GM23338 (cell line): ENCODE measurements around the gene PCSK2. TPM values are rescaled to one million over a fixed set of nuclear protein-coding genes. Genes with fewer than 3 reads are reported as not detected.

ENCODE experiments used
- ATAC-seq: fragments of 200-7000 bp; cut with Tn5 transposase; 3 replicates; pipeline ENCODE4 v1.9.1; 2020
- DNase-seq: peaks from one replicate; pipeline ENCODE4 v3.0.0-alpha.2; 2015; ENCODE audit warnings: low spot score
- H2AFZ ChIP-seq: fragments of 200-600 bp; sonication (generic); 2 replicates; pipeline ENCODE4 v1.8.0; 2016; ENCODE audit warnings: antibody characterized with exemption, mild to moderate bottlenecking, moderate library complexity
- H3F3A ChIP-seq: fragments of 200-600 bp; sonication (generic); replicated peaks from 2 replicates; pipeline ENCODE4 v1.8.0; 2017; ENCODE audit warnings: antibody characterized with exemption, mixed run types, low read depth
- H3K27ac ChIP-seq: fragments of 200-600 bp; sonication (generic); 2 replicates; pipeline ENCODE4 v1.6.1; 2016; ENCODE audit warnings: low read depth
- H3K27me3 ChIP-seq: fragments of 200-600 bp; sonication (generic); 2 replicates; pipeline ENCODE4 v1.8.0; 2016; ENCODE audit warnings: mild to moderate bottlenecking, mixed run types, moderate library complexity; ENCODE audit not compliant: insufficient read depth
- H3K36me3 ChIP-seq: fragments of 200-600 bp; sonication (generic); 2 replicates; pipeline ENCODE4 v1.8.0; 2016; ENCODE audit warnings: mild to moderate bottlenecking; ENCODE audit not compliant: insufficient read depth
- H3K4me1 ChIP-seq: fragments of 200-600 bp; sonication (generic); 2 replicates; pipeline ENCODE4 v1.8.0; 2016; ENCODE audit warnings: mild to moderate bottlenecking, moderate library complexity; ENCODE audit not compliant: insufficient read depth
- H3K4me2 ChIP-seq: fragments of 200-600 bp; sonication (generic); 2 replicates; pipeline ENCODE4 v1.7.1; 2017; ENCODE audit warnings: mixed run types
- H3K4me3 ChIP-seq: fragments of 200-600 bp; sonication (generic); 2 replicates; pipeline ENCODE4 v1.6.1; 2016; ENCODE audit warnings: mixed run types
- H3K79me2 ChIP-seq: fragments of 200-600 bp; sonication (generic); replicated peaks from 2 replicates; pipeline ENCODE4 v1.8.0; 2017; ENCODE audit warnings: mild to moderate bottlenecking; ENCODE audit not compliant: insufficient read depth
- H3K9me2 ChIP-seq: fragments of 200-600 bp; sonication (generic); 2 replicates; pipeline ENCODE4 v1.8.0; 2017; ENCODE audit not compliant: insufficient read depth
- H4K20me1 ChIP-seq: fragments of 200-600 bp; sonication (generic); replicated peaks from 2 replicates; pipeline ENCODE4 v1.8.0; 2017; ENCODE audit warnings: mild to moderate bottlenecking; ENCODE audit not compliant: insufficient read depth
- H3K27ac Mint-ChIP-seq: 2 replicates; pipeline ENCODE4 v1.8.0; 2020; ENCODE audit warnings: inconsistent platforms, mild to moderate bottlenecking, moderate library complexity, mixed read lengths
- H3K27me3 Mint-ChIP-seq: 3 replicates; pipeline ENCODE4 v1.8.0; 2022; ENCODE audit warnings: low read depth, mild to moderate bottlenecking, moderate library complexity, mixed read lengths, inconsistent platforms; ENCODE audit not compliant: insufficient read depth, poor library complexity
- H3K36me3 Mint-ChIP-seq: 3 replicates; pipeline ENCODE4 v1.8.0; 2021; ENCODE audit warnings: low read depth, mild to moderate bottlenecking, inconsistent platforms, moderate library complexity, mixed read lengths
- H3K4me1 Mint-ChIP-seq: 3 replicates; pipeline ENCODE4 v1.8.0; 2020; ENCODE audit warnings: mild to moderate bottlenecking, inconsistent platforms, mixed read lengths
- H3K4me3 Mint-ChIP-seq: 3 replicates; pipeline ENCODE4 v1.8.0; 2021; ENCODE audit warnings: moderate library complexity, mild to moderate bottlenecking, inconsistent platforms, mixed read lengths
- H3K9me3 Mint-ChIP-seq: 3 replicates; pipeline ENCODE4 v1.8.0; 2020; ENCODE audit warnings: moderate library complexity, mild to moderate bottlenecking, inconsistent platforms, mixed read lengths
- EZH2 ChIP-seq: fragments of 200-600 bp; sonication (generic); IDR thresholded peaks from one replicate; pipeline ENCODE4 v1.8.0; 2017; ENCODE audit warnings: antibody characterized with exemption, mild to moderate bottlenecking, low read depth; ENCODE audit not compliant: unreplicated experiment
- EZH2phosphoT487 ChIP-seq: fragments of 200-600 bp; sonication (generic); IDR thresholded peaks from one replicate; pipeline ENCODE4 v1.8.1; 2018; ENCODE audit warnings: antibody characterized with exemption; ENCODE audit not compliant: unreplicated experiment
- JUNB ChIP-seq: IDR thresholded peaks from one replicate; pipeline ENCODE4 v1.6.1; 2016; ENCODE audit warnings: antibody characterized with exemption; ENCODE audit not compliant: unreplicated experiment
- POLR2AphosphoS5 ChIP-seq: IDR thresholded peaks from 2 replicates; pipeline ENCODE4 v1.6.1; 2016; ENCODE audit warnings: antibody characterized with exemption, low read depth
- STAT1 ChIP-seq: IDR thresholded peaks from one replicate; pipeline ENCODE4 v1.6.1; 2016; ENCODE audit warnings: antibody characterized with exemption; ENCODE audit not compliant: unreplicated experiment
- ZNF114 ChIP-seq: fragments of 250-450 bp; sonication (Bioruptor Pico); IDR thresholded peaks from 2 replicates; pipeline ENCODE4 v1.5.0; 2020; ENCODE audit warnings: mild to moderate bottlenecking, moderate library complexity
- ZNF331 ChIP-seq: fragments of 250-450 bp; sonication (Bioruptor Pico); IDR thresholded peaks from 2 replicates; pipeline ENCODE4 v1.5.0; 2020; ENCODE audit warnings: low read depth, mild to moderate bottlenecking, moderate library complexity
- polyA plus RNA-seq: library from polyadenylated mRNA; unstranded; fragments of >200 nt; fragmentation: Nextera tagmentation; extraction: Ambion mirVana; gene quantifications from 2 replicates; pipeline ENCODE4 v1.2.1, GENCODE V29; 2016
- total RNA-seq: library from RNA; depleted of rRNA; stranded (reverse); fragments of >200 nt; shearing (Covaris generic); gene quantifications from 2 replicates; pipeline ENCODE4 v1.2.3, GENCODE V29; 2014
- TF ChIP-seq, protein P1 (sequence below): fragments of 250-450 bp; sonication (Bioruptor Pico); IDR thresholded peaks from 2 replicates; pipeline ENCODE4 v1.5.0; 2020; ENCODE audit warnings: mild to moderate bottlenecking, moderate library complexity
- TF ChIP-seq, protein P2 (sequence below), 2 experiments: fragments of 200-600 bp in 1 of 2; sonication (generic) in 1 of 2; conservative IDR thresholded peaks; 2 replicates each; pipeline versions ENCODE4 v1.5.1 to v1.6.1; 2016 to 2017; ENCODE audit warnings: antibody characterized with exemption in 2 of 2, low read depth in 2 of 2, mild to moderate bottlenecking in 2 of 2, moderate library complexity in 1 of 2
- TF ChIP-seq, protein P3 (sequence below): IDR thresholded peaks from one replicate; pipeline ENCODE4 v1.6.1; 2018; ENCODE audit warnings: antibody characterized with exemption; ENCODE audit not compliant: unreplicated experiment

The PCSK2 gene
- total and polyA plus RNA-seq, 2 experiments from 2014 or later, result 0.37 to 1.1 TPM

DNA sequence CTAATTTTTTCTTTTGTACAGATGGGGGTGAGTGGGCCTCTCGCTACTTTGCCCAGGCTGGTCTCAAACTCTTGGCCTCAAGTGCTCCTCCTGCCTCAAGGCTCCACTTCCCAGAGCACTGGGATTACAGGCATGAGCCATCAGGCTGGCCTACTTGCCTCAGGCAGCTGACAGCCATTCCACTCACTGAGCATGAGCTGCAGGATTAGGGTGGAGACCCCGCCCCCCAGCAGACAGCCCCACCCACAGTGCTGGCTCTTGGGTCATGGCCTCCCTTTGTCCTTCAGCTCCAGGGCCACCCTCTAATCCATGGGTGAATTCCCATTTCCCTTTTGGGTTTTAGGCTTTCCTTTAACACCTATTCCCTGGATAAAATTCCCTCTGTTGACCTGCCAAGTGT lies 222.2 kb downstream of the PCSK2 start:
- H3K27me3 Mint-ChIP-seq, result no peaks in the 10 kb centered on the region
- H4K20me1 ChIP-seq, result no peaks in the 10 kb centered on the region
- no peak overlapping the region for H3K4me3 Mint-ChIP-seq
- H3K27ac ChIP-seq, result no peak overlapping the region
- DNase-seq, result no peak
- H3K79me2 ChIP-seq, result no peaks in the 10 kb centered on the region
- no peaks in the 10 kb centered on the region for H3K36me3 Mint-ChIP-seq
- no peaks in the 10 kb centered on the region for H3K36me3 ChIP-seq
- H3K4me3 ChIP-seq, result no peak overlapping the region
- no peaks in the 10 kb centered on the region for H3K9me2 ChIP-seq
- no peak overlapping the region for H3K27ac Mint-ChIP-seq
- H2AFZ ChIP-seq, result no peak overlapping the region
- no peaks in the 10 kb centered on the region for H3K9me3 Mint-ChIP-seq
- no peaks in the 10 kb centered on the region for H3K27me3 ChIP-seq
- H3K4me1 ChIP-seq, result no peaks in the 10 kb centered on the region
- no peak overlapping the region for H3K4me2 ChIP-seq
- no peaks in the 10 kb centered on the region for H3F3A ChIP-seq
- ATAC-seq, result peak; percentile 53; the same call in 2 of the 3 replicates
- H3K4me1 Mint-ChIP-seq, result no peaks in the 10 kb centered on the region
- no peak for TF ChIP-seq STAT1
- no peak for TF ChIP-seq ZNF114 (CRISPR knock-in tag)
- TF ChIP-seq JUNB, result no peak
- TF ChIP-seq, protein P1, sequence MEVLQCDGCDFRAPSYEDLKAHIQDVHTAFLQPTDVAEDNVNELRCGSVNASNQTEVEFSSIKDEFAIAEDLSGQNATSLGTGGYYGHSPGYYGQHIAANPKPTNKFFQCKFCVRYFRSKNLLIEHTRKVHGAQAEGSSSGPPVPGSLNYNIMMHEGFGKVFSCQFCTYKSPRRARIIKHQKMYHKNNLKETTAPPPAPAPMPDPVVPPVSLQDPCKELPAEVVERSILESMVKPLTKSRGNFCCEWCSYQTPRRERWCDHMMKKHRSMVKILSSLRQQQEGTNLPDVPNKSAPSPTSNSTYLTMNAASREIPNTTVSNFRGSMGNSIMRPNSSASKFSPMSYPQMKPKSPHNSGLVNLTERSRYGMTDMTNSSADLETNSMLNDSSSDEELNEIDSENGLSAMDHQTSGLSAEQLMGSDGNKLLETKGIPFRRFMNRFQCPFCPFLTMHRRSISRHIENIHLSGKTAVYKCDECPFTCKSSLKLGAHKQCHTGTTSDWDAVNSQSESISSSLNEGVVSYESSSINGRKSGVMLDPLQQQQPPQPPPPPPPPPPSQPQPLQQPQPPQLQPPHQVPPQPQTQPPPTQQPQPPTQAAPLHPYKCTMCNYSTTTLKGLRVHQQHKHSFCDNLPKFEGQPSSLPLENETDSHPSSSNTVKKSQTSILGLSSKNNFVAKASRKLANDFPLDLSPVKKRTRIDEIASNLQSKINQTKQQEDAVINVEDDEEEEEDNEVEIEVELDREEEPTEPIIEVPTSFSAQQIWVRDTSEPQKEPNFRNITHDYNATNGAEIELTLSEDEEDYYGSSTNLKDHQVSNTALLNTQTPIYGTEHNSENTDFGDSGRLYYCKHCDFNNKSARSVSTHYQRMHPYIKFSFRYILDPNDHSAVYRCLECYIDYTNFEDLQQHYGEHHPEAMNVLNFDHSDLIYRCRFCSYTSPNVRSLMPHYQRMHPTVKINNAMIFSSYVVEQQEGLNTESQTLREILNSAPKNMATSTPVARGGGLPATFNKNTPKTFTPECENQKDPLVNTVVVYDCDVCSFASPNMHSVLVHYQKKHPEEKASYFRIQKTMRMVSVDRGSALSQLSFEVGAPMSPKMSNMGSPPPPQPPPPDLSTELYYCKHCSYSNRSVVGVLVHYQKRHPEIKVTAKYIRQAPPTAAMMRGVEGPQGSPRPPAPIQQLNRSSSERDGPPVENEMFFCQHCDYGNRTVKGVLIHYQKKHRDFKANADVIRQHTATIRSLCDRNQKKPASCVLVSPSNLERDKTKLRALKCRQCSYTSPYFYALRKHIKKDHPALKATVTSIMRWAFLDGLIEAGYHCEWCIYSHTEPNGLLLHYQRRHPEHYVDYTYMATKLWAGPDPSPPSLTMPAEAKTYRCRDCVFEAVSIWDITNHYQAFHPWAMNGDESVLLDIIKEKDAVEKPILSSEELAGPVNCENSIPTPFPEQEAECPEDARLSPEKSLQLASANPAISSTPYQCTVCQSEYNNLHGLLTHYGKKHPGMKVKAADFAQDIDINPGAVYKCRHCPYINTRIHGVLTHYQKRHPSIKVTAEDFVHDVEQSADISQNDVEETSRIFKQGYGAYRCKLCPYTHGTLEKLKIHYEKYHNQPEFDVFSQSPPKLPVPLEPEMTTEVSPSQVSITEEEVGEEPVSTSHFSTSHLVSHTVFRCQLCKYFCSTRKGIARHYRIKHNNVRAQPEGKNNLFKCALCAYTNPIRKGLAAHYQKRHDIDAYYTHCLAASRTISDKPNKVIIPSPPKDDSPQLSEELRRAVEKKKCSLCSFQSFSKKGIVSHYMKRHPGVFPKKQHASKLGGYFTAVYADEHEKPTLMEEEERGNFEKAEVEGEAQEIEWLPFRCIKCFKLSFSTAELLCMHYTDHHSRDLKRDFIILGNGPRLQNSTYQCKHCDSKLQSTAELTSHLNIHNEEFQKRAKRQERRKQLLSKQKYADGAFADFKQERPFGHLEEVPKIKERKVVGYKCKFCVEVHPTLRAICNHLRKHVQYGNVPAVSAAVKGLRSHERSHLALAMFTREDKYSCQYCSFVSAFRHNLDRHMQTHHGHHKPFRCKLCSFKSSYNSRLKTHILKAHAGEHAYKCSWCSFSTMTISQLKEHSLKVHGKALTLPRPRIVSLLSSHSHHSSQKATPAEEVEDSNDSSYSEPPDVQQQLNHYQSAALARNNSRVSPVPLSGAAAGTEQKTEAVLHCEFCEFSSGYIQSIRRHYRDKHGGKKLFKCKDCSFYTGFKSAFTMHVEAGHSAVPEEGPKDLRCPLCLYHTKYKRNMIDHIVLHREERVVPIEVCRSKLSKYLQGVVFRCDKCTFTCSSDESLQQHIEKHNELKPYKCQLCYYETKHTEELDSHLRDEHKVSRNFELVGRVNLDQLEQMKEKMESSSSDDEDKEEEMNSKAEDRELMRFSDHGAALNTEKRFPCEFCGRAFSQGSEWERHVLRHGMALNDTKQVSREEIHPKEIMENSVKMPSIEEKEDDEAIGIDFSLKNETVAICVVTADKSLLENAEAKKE (CRISPR knock-in tag), result no peak
- TF ChIP-seq EZH2, result no peak
- no peak for TF ChIP-seq POLR2AphosphoS5

DNA sequence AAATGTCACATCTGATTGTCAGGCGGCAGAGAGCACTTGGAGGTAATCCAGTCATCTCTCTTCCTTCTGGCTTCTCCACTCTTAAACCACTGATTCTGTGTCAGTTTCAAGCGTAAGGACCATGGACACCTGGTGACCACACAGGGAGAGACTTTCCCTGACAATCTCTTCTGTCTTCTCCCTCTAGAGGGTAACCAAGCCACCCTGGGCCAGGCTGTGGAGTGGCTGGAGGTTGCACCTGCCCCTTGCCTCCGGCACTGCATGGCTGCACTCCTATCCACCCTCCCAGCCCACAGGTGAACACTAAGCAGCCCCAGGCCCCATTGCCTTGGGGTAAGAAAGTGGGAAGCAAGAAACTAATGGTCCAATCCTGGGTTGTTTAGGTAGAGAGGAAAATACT lies 225.6 kb downstream of the PCSK2 start:
- no peaks in the 10 kb centered on the region for H4K20me1 ChIP-seq
- Mint-ChIP-seq H3K36me3 (no peaks in the 10 kb centered on the region), H3K9me3 (no peaks in the 10 kb centered on the region), H3K4me1 (no peaks in the 10 kb centered on the region), H3K27ac (no peak overlapping the region), H3K4me3 (no peak overlapping the region), H3K27me3 (no peaks in the 10 kb centered on the region)
- H3K27ac ChIP-seq, result no peak overlapping the region
- H3K4me2 ChIP-seq, result no peak overlapping the region
- no peaks in the 10 kb centered on the region for H3F3A ChIP-seq
- H3K27me3 ChIP-seq, result no peaks in the 10 kb centered on the region
- no peaks in the 10 kb centered on the region for H3K4me1 ChIP-seq
- H3K79me2 ChIP-seq, result no peaks in the 10 kb centered on the region
- no peaks in the 10 kb centered on the region for H3K36me3 ChIP-seq
- no peak overlapping the region for H2AFZ ChIP-seq
- H3K4me3 ChIP-seq, result no peak overlapping the region
- no peaks in the 10 kb centered on the region for H3K9me2 ChIP-seq
- ATAC-seq (no peak; the same call in 2 of the 3 replicates), DNase-seq (no peak)
- TF ChIP-seq STAT1 (no peak), ZNF114 (CRISPR knock-in tag) (no peak), EZH2phosphoT487 (no peak), ZNF331 (CRISPR knock-in tag) (no peak)
- TF ChIP-seq, protein P2, sequence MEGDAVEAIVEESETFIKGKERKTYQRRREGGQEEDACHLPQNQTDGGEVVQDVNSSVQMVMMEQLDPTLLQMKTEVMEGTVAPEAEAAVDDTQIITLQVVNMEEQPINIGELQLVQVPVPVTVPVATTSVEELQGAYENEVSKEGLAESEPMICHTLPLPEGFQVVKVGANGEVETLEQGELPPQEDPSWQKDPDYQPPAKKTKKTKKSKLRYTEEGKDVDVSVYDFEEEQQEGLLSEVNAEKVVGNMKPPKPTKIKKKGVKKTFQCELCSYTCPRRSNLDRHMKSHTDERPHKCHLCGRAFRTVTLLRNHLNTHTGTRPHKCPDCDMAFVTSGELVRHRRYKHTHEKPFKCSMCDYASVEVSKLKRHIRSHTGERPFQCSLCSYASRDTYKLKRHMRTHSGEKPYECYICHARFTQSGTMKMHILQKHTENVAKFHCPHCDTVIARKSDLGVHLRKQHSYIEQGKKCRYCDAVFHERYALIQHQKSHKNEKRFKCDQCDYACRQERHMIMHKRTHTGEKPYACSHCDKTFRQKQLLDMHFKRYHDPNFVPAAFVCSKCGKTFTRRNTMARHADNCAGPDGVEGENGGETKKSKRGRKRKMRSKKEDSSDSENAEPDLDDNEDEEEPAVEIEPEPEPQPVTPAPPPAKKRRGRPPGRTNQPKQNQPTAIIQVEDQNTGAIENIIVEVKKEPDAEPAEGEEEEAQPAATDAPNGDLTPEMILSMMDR (conservative IDR thresholded peaks at IDR 0.05; ENCODE audit: low read depth in 2 of 2), result no peak
- TF ChIP-seq, protein P3, sequence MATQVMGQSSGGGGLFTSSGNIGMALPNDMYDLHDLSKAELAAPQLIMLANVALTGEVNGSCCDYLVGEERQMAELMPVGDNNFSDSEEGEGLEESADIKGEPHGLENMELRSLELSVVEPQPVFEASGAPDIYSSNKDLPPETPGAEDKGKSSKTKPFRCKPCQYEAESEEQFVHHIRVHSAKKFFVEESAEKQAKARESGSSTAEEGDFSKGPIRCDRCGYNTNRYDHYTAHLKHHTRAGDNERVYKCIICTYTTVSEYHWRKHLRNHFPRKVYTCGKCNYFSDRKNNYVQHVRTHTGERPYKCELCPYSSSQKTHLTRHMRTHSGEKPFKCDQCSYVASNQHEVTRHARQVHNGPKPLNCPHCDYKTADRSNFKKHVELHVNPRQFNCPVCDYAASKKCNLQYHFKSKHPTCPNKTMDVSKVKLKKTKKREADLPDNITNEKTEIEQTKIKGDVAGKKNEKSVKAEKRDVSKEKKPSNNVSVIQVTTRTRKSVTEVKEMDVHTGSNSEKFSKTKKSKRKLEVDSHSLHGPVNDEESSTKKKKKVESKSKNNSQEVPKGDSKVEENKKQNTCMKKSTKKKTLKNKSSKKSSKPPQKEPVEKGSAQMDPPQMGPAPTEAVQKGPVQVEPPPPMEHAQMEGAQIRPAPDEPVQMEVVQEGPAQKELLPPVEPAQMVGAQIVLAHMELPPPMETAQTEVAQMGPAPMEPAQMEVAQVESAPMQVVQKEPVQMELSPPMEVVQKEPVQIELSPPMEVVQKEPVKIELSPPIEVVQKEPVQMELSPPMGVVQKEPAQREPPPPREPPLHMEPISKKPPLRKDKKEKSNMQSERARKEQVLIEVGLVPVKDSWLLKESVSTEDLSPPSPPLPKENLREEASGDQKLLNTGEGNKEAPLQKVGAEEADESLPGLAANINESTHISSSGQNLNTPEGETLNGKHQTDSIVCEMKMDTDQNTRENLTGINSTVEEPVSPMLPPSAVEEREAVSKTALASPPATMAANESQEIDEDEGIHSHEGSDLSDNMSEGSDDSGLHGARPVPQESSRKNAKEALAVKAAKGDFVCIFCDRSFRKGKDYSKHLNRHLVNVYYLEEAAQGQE, result no peak
